Uterus (tissue), 2 donors: ENCODE results near the gene TMIGD3.

Experiments used
- POLR2A ChIP-seq, 2 donors: fragments of 450-650 bp; IDR thresholded peaks; one replicate each; pipeline ENCODE4 v1.6.1; 2016; ENCODE audit warnings: antibody characterized with exemption in 2 of 2, mild to moderate bottlenecking in 1 of 2, moderate library complexity in 1 of 2
- TF ChIP-seq, protein P1 (sequence below), 4 experiments: fragments of 200-600 bp in 2 of 4; fragments of 450-650 bp in 2 of 4; sonication (generic) in 2 of 4; IDR thresholded peaks; one replicate each; pipeline ENCODE4 v1.5.1; 2016 to 2019; ENCODE audit warnings: antibody characterized with exemption in 4 of 4, mild to moderate bottlenecking in 2 of 4, moderate library complexity in 1 of 4

DNA sequence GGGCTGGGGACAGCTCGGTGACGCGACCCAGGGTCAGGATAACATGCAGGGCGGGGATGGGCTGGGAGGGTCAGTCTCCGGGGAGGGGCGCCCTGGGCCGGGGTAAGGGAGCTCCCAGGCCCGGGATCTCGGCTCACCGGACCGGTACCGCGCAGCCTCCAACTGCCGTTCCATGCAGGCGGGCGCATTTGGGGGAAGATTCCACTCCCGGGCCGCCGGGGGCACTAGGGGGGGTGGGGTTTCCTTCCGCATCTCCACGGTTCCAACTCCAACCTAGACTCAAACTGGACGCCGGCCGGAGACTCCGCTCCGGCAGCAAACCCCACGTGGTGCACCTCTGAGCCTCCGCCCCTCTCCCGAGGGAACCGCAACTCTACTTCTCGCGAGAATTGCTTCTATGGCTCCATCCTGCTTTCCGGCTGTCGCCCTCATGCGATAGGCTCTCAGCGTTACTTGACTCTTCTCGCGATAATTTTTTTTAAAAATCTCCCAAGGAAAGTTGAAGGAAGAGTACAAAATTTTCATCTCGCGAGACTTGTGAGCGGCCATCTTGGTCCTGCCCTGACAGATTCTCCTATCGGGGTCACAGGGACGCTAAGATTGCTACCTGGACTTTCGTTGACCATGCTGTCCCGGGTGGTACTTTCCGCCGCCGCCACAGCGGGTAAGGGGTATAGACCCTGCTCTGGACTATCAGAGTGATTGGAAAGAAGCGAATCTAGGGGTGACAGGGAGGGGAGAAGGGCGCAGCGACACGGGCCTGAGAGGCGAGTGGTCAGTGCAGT lies 54.3 kb downstream of the TMIGD3 start, which contains the start of the genes ATP5PB and WDR77:
- TF ChIP-seq, protein P1, sequence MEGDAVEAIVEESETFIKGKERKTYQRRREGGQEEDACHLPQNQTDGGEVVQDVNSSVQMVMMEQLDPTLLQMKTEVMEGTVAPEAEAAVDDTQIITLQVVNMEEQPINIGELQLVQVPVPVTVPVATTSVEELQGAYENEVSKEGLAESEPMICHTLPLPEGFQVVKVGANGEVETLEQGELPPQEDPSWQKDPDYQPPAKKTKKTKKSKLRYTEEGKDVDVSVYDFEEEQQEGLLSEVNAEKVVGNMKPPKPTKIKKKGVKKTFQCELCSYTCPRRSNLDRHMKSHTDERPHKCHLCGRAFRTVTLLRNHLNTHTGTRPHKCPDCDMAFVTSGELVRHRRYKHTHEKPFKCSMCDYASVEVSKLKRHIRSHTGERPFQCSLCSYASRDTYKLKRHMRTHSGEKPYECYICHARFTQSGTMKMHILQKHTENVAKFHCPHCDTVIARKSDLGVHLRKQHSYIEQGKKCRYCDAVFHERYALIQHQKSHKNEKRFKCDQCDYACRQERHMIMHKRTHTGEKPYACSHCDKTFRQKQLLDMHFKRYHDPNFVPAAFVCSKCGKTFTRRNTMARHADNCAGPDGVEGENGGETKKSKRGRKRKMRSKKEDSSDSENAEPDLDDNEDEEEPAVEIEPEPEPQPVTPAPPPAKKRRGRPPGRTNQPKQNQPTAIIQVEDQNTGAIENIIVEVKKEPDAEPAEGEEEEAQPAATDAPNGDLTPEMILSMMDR (IDR thresholded peaks at IDR 0.05): no peak
- TF ChIP-seq POLR2A (IDR thresholded peaks at IDR 0.05): no peak
